Heart left ventricle (tissue), 16 donors: Measurements from ENCODE around the gene CADPS2. TPM values are rescaled to one million over a fixed set of nuclear protein-coding genes. Genes with fewer than 3 reads are reported as not detected.

Experiments
- ATAC-seq, 4 donors: fragments of 200-7000 bp; cut with Tn5 transposase; one replicate each; pipeline ENCODE4 v1.9.1; 2020 to 2022; ENCODE audit warnings: moderate library complexity in 4 of 4, mild to moderate bottlenecking in 3 of 4, moderate number of reproducible peaks in 1 of 4
- DNase-seq, 5 donors: peaks; one replicate each; pipeline ENCODE4 v3.0.0-alpha.2; 2020
- H3K27ac ChIP-seq, 12 donors: fragments of 200-600 bp; sonication (generic) in 4 of 12; one replicate each; pipeline versions ENCODE4 v1.5.0 to v1.8.0; 2016 to 2022; ENCODE audit warnings: mild to moderate bottlenecking in 2 of 12
- H3K27me3 ChIP-seq, 9 donors: fragments of 200-600 bp; sonication (generic) in 2 of 9; one replicate each; pipeline versions ENCODE4 v1.5.1 to v1.8.0; 2016 to 2022; ENCODE audit warnings: mild to moderate bottlenecking in 3 of 9
- H3K36me3 ChIP-seq, 9 donors: fragments of 200-600 bp; sonication (generic) in 2 of 9; one replicate each; pipeline versions ENCODE4 v1.5.0 to v1.8.0; 2018 to 2022; ENCODE audit warnings: mild to moderate bottlenecking in 2 of 9
- H3K4me1 ChIP-seq, 12 donors: fragments of 200-600 bp; sonication (generic) in 4 of 12; one replicate each; pipeline versions ENCODE4 v1.5.0 to v1.8.0; 2016 to 2022; ENCODE audit warnings: mild to moderate bottlenecking in 3 of 12
- H3K4me3 ChIP-seq, 12 donors: fragments of 200-600 bp; sonication (generic) in 4 of 12; one replicate each; pipeline versions ENCODE4 v1.5.0 to v1.8.0; 2017 to 2022; ENCODE audit warnings: mild to moderate bottlenecking in 9 of 12, moderate library complexity in 4 of 12
- H3K9me3 ChIP-seq, 12 donors: fragments of 200-600 bp; sonication (generic) in 4 of 12; one replicate each; pipeline versions ENCODE4 v1.5.0 to v1.8.0; 2016 to 2022; ENCODE audit warnings: mild to moderate bottlenecking in 1 of 12
- CTCF ChIP-seq, 12 donors: fragments of 200-600 bp; sonication (generic) in 4 of 12; IDR thresholded peaks; one replicate each; pipeline versions ENCODE4 v1.5.0 to v1.8.0; 2018 to 2022; ENCODE audit warnings: antibody characterized with exemption in 12 of 12, mild to moderate bottlenecking in 5 of 12
- POLR2A ChIP-seq, 2 donors: fragments of 450-650 bp; IDR thresholded peaks; one replicate each; pipeline ENCODE4 v1.6.1; 2017; ENCODE audit warnings: antibody characterized with exemption in 2 of 2, mild to moderate bottlenecking in 2 of 2, moderate library complexity in 2 of 2
- WGBS, 4 donors: extraction: QIAGEN DNeasy Blood & Tissue Kit in 2 of 4; methylation state at CpG; one replicate each; pipeline versions ENCODE4 v1.1.5 to v1.1.7; 2013 to 2018; 5-methylcytosine and 5-hydroxymethylcytosine counted together
- intact Hi-C, 10 donors: fragments of 100-400 bp; cut with DNase I; formaldehyde crosslinking; loops; one replicate each; pipeline versions ENCODE4 v1.11.1 to v1.14.2; 2022
- polyA plus RNA-seq, 2 donors: library from polyadenylated mRNA; stranded (reverse); fragments of 200-250 nt; gene quantifications; one replicate each; pipeline ENCODE4 v1.2.3, GENCODE V29; 2013
- total RNA-seq, 9 donors: library from RNA; depleted of rRNA in 2 of 9; stranded (reverse); fragments of >200 nt in 2 of 9; fragmentation: NEBNext Ultra II Directional in 3 of 9; extraction: Animal tissue kit (Norgen Biotek cat#: 25700) in 3 of 9; gene quantifications; one replicate each; pipeline versions ENCODE4 v1.1.0 to v1.2.4, GENCODE V29; 2016 to 2023
- donor health status: ischemic (EF 13 %, LVEDD 7.1; RV severe dilation, severe dysfunction).
- donor health status: healthy with polysubstance abuse.
- donor health status: DM: no; HTN: yes; CAD: no.
- donor health status: DM: no; HTN: no; CAD: no.
- donor health status: ischemic (EF 25% LVEDD 6.9; RV normal size, moderate dysfunction).
- donor health status: ischemic (EF 25% LVEDD 5.7; RV mildly dilated, moderate dysfunction).
- donor health status: healthy.
- donor health status: DM: yes; HTN: yes; CAD: no.
- donor health status: ischemic (EF 35%, LVEDD 5.7; RV mildly dilated, moderate dysfunction).
- donor health status: nonischemic (EF 11% LVEDD 7.7; RV severe dilation, severe dysfunction).
- donor health status: DM: yes; HTN: yes; CAD: no.
- donor health status: PGD.
- donor health status: ischemic (EF 29% LVEDD 5.4; RV normal size, mild dysfunction).
- donor health status: nonischemic (EF 23%, LVEDD 6.1; RV moderate dilation, normal function).

The CADPS2 gene
- total and polyA plus RNA-seq, 11 donors = 6.5 to 29.0 (median 10.3) TPM

- no peak overlapping the region for H3K27ac ChIP-seq
- no peaks in the 10 kb centered on the region for H3K36me3 ChIP-seq
- H3K9me3 ChIP-seq = no peaks in the 10 kb centered on the region
- H3K4me3 ChIP-seq = no peak overlapping the region
- H3K4me1 ChIP-seq = peaks cover 0 to 4% (median 0%) of the 10 kb centered on the region in 12 donors
- ATAC-seq = no peak
- H3K27me3 ChIP-seq = no peaks in the 10 kb centered on the region
- 74 to 86% (median 84%) methylated on average over 2 of the region's 2 CpGs for WGBS, 4 donors
- no peak for TF ChIP-seq CTCF (IDR thresholded peaks at IDR 0.05)
- TF ChIP-seq POLR2A (IDR thresholded peaks at IDR 0.05) = no peak
- intact Hi-C loops = no loop called here
- no peak for DNase-seq
These were observed 342.4 kb downstream of the CADPS2 start for GRCh38 chr7:122543891-122544290.

- no peaks in the 10 kb centered on the region for H3K36me3 ChIP-seq
- DNase-seq = no peak
- no peak for TF ChIP-seq POLR2A (IDR thresholded peaks at IDR 0.05)
- no peak for TF ChIP-seq CTCF (IDR thresholded peaks at IDR 0.05)
- no peak overlapping the region for H3K27ac ChIP-seq
- H3K4me3 ChIP-seq = no peak overlapping the region
- H3K4me1 ChIP-seq = no peaks in the 10 kb centered on the region
- intact Hi-C loops = no loop called here
- no peaks in the 10 kb centered on the region for H3K27me3 ChIP-seq
- no peaks in the 10 kb centered on the region for H3K9me3 ChIP-seq
- no peak for ATAC-seq
These were observed 343.1 kb downstream of the CADPS2 start for GRCh38 chr7:122543166-122543565.

GRCh38 chr7:122535086-122535485 is 351.2 kb downstream of the CADPS2 start:
- Histone ChIP-seq H3K4me1 (no peaks in the 10 kb centered on the region), H3K4me3 (no peak overlapping the region), H3K27me3 (no peaks in the 10 kb centered on the region), H3K9me3 (no peaks in the 10 kb centered on the region), H3K27ac (no peak overlapping the region), H3K36me3 (no peaks in the 10 kb centered on the region)
- no peak for DNase-seq
- TF ChIP-seq CTCF (IDR thresholded peaks at IDR 0.05) (no peak), POLR2A (IDR thresholded peaks at IDR 0.05) (no peak)
- no peak for ATAC-seq
- intact Hi-C loops = loop anchor here in 3 of 10 donors (10.0 kb wide), 1 partner anchor 440 kb away; no protein-coding TSS in a partner anchor
- WGBS, 4 donors = 32 to 80% (median 61%) methylated on average over 1 of the region's 1 CpG

GRCh38 chr7:122532406-122533269 is 353.6 kb downstream of the CADPS2 start:
- ATAC-seq (no peak), DNase-seq (no peak)
- H3K27ac ChIP-seq = no peak overlapping the region
- no peak overlapping the region for H3K4me3 ChIP-seq
- no peaks in the 10 kb centered on the region for H3K36me3 ChIP-seq
- no peaks in the 10 kb centered on the region for H3K9me3 ChIP-seq
- WGBS, 4 donors = 43 to 51% (median 48%) methylated on average over 9 of the region's 9 CpGs
- intact Hi-C loops = loop anchor here in 6 of 10 donors (5.0 to 10.0 kb wide), 3 partner anchors 315 to 440 kb away; no protein-coding TSS in a partner anchor
- TF ChIP-seq CTCF (IDR thresholded peaks at IDR 0.05) (peak in 10 of 12 donors; percentile 5 to 49 (median 36)), POLR2A (IDR thresholded peaks at IDR 0.05) (no peak)
- H3K27me3 ChIP-seq = no peaks in the 10 kb centered on the region
- H3K4me1 ChIP-seq = no peaks in the 10 kb centered on the region
